Kasumi-1 (cell line): ENCODE data around the gene SPATA31D4.

Experiments used
- DNase-seq, 2 experiments: peaks; one replicate each; lab custom pipeline; 2025; lab: John Stamatoyannopoulos, UW

SPATA31D4 gene

DNA sequence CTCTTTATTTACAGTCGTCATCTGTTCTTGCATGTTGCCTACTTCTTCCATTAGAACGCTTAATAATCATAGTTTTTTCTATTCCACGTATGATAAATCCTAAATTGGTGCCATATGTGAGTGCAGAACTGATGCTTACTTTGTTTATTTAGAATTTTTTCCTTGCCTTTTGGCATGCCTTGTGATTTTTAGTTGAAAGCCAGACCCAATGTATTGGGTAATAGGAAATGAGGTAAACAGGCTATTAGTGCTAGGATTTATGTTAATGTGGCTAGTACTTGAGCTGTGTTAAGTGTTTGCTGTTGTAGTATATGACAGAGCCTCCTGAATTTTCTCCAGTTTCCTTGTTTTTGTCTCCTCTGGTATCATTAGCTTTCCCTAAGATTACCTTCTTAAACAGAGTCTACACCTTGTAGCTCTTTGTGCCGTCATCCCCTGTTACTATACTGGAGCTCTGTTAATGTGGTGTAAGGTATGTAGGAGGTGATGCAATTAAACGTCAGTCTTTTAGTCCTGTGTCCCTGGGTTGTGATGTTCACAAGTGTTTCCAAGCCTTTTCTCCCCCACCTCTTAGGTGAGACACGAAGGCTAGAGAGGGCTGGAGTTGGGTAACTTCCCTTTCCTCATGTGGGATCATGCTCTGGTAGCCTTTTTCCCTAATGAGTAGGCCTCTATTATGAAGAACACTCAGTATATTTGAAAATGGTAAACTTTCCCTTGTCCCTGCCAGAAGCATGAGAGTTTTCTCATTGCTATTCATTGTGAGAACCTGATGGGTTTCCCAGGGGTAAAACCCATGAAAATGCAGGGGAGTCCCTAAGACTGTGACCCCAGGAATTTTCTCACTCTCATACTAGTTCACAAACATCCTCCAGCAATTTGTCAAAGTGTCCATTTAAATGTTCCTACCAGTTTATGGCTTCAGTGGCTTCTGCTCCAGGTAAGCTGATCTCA lies 36.3 kb downstream of the SPATA31D4 start:
- no peak for DNase-seq

DNA sequence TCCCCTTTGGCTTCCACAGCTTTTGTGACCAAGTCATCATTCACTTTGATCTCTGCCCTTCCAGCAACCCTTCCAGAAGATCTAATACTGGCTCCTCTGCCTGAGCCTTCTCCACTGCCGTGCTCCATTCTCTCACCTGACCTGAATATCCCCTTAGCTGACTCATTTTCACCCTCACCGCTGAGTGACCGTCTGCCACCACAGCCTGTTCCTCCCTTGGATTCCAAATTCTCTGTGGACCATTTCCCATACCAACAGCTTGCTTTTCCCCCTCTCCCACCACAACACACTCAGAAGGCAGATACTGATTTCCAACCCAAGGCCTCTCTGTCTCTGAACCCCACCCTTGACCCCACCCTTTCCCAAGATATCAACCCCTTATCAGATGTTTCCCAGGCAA lies 39.8 kb downstream of the SPATA31D4 start:
- no peak for DNase-seq

DNA sequence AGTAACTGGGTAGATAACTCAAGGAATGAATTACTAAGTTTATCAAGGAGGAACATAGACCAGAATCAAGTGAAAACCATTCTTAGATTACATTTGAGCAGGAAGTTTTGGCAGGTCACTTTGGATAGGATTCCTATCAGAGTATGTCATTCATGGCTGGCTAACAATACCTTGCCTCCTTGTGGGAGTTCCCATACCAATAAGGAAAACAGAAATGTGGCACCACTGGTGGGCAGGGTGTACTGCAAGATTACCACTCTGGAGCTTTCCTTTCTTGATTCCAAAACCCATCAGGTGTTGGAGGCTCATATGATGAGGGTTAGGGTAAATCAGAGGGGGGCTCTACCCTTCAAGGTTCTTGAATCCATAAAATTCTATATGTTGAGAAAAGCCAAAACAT lies 41.7 kb downstream of the SPATA31D4 start:
- DNase-seq = no peak

DNA sequence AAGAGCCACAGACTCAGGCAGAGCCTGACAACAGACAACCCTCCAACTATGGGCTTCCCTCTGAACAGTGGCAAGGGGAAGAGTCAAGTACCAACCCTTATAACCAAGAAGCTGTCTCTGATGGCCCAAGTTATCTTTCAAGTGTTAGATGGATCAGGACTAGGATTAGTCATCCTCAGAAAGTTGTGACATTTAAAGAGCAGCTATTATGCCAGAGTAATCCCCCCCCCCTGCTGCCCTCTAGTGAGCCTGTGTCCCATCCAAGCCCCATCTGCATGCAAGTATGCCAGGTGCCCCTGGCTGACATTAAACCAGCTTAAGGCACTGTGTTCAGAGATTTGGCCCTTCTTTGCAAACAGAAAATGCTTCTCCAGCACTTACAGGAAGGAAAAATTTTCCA lies 43.5 kb downstream of the SPATA31D4 start:
- peak in 1 of 2 experiments; percentile 2 for DNase-seq

DNA sequence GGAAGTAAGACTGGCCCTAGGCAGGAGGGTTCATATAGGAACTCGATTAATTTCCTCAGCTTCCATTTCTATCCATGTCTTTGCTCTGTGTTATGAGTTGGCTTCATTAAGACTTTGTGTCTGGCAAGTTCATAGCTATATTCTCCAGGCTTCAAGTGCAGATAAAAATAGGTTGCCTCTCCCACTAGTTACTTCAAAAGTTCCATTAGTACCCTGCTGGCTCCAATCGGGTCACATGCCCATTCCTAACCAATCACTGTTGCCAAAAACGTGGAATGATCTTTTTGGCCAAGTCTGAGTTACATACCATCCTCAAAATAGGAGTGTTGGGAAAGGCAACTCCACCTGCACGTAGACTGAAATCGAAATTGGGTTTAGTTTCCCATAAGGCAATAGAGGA lies 46.5 kb downstream of the SPATA31D4 start:
- DNase-seq = no peak

DNA sequence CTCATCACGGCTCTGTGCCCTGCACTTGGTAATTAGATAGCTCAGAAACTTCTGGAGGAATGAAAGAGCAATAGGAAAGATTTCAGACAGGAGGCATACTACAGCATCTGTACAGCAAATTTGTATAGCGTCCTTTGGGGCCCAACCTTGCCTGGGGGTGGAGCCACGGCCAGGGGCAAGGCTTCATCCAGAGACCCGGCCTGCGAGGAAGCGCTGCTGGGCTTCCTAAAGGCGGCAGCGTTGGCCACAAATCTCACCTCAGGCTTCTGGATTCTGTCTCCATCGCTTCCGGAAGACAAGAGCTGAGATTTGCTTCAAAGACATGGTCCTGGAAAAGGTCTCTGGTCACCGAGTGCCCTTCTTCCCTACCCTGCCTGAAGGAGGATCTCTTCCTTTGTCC lies 48.1 kb downstream of the SPATA31D4 start:
- DNase-seq = no peak

DNA sequence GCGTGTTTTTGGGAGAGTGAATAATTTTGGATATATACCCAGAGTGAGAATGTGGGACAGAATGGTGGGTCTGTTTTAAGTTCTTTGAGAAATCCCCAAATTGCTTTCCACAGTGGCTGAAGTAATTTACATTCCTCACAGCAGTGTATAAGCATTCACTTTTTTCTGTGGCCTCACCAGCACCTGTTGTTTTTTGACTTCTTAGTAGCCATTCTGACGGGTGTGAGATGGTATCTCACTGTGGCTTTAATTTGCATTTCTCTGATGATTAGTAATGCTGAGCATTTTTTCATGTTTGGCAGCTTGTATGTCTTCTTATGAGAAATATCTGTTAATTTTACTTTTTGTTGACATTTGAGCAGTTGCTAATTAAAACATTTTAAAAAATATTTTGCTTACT lies 51.0 kb downstream of the SPATA31D4 start:
- DNase-seq = no peak

DNA sequence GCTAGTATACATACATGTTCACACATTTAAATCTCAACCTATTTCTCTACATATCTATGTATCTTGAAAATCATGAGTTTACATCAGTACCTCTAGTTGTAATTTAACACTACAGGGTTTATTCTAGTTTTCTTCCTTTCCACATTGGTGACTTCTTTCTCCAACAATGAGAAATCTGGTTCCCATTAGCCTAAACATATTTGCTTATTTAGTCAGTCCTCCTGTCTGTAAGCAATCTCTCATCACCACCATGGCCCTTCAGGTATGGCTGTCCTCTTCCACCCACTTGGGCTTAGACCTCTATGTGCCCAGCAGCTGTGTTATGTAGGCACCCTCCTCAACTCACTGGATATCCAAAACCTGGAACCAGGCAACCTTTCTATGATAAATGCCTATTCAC lies 52.3 kb downstream of the SPATA31D4 start:
- no peak for DNase-seq

DNA sequence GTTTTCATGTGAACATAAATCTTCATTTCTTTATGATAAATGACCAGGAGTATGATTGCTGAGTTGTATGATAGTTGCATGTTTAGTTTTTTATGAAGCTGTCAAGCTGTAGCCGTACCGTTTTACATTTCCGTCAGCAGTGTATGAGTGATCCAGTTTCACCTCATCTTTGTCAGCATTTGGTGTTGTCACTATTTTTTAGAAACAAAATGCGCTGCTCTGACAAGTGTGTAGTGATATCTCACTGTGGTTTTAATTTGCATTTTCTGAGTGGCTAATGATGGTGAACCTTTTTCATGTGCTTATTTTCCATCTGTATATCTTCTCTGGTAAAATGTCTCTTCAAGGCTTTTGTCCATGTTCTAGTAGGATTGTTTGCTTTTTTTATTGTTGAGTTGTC lies 53.7 kb downstream of the SPATA31D4 start:
- no peak for DNase-seq
